Kasumi-1 (cell line): Measurements from ENCODE around the gene HMCN1.

Experiments used
- DNase-seq, 2 experiments: peaks; one replicate each; lab custom pipeline; 2025; lab: John Stamatoyannopoulos, UW

The HMCN1 gene

GRCh38 chr1:185912504-185912903 is 178.3 kb downstream of the HMCN1 start:
- no peak for DNase-seq

GRCh38 chr1:185914089-185914488 is 179.9 kb downstream of the HMCN1 start:
- DNase-seq = no peak

GRCh38 chr1:185916861-185917260 is 182.7 kb downstream of the HMCN1 start:
- DNase-seq = no peak

- peak; percentile 31 to 60 for DNase-seq
Observed at GRCh38 chr1:185917646-185918045, 183.5 kb downstream of the HMCN1 start.

GRCh38 chr1:185920602-185921001 is 186.4 kb downstream of the HMCN1 start:
- DNase-seq = no peak

GRCh38 chr1:185921636-185922035 is 187.4 kb downstream of the HMCN1 start:
- no peak for DNase-seq

- no peak for DNase-seq
Observed at GRCh38 chr1:185926588-185926987, 192.4 kb downstream of the HMCN1 start.

GRCh38 chr1:185929776-185930175 is 195.6 kb downstream of the HMCN1 start:
- no peak for DNase-seq

GRCh38 chr1:185931438-185931837 is 197.2 kb downstream of the HMCN1 start:
- no peak for DNase-seq

GRCh38 chr1:185933580-185933979 is 199.4 kb downstream of the HMCN1 start:
- no peak for DNase-seq

- no peak for DNase-seq
Observed at GRCh38 chr1:185934476-185935189, 200.4 kb downstream of the HMCN1 start.

- DNase-seq = no peak
Observed at GRCh38 chr1:185935360-185935759, 201.2 kb downstream of the HMCN1 start.

- no peak for DNase-seq
Observed at GRCh38 chr1:185936641-185937040, 202.4 kb downstream of the HMCN1 start.

- no peak for DNase-seq
Observed at GRCh38 chr1:185938396-185938795, 204.2 kb downstream of the HMCN1 start.

GRCh38 chr1:185939142-185939541 is 205.0 kb downstream of the HMCN1 start:
- no peak for DNase-seq

- no peak for DNase-seq
Observed at GRCh38 chr1:185942961-185943360, 208.8 kb downstream of the HMCN1 start.

GRCh38 chr1:185956881-185957280 is 222.7 kb downstream of the HMCN1 start:
- DNase-seq = no peak

- no peak for DNase-seq
Observed at GRCh38 chr1:185957441-185958363, 223.5 kb downstream of the HMCN1 start.

- no peak for DNase-seq
Observed at GRCh38 chr1:185960422-185961321, 226.5 kb downstream of the HMCN1 start.

GRCh38 chr1:185961664-185962063 is 227.5 kb downstream of the HMCN1 start:
- no peak for DNase-seq

- DNase-seq = no peak
Observed at GRCh38 chr1:185964946-185965345, 230.8 kb downstream of the HMCN1 start.

GRCh38 chr1:185965870-185966269 is 231.7 kb downstream of the HMCN1 start:
- no peak for DNase-seq
